GM12873 (cell line): ENCODE results near the gene NMT1.
A peak's percentile ranks its signal among the peaks of the same experiment; 100 is the strongest.

ENCODE experiments used
- TF ChIP-seq, protein P1 (sequence below): IDR thresholded peaks from 2 replicates; pipeline ENCODE4 v1.5.1; 2012; ENCODE audit warnings: low read depth, mild to moderate bottlenecking, moderate library complexity, low read length, control low read depth; ENCODE audit not compliant: insufficient read depth; ENCODE audit errors: missing control alignments

NMT1 gene

DNA sequence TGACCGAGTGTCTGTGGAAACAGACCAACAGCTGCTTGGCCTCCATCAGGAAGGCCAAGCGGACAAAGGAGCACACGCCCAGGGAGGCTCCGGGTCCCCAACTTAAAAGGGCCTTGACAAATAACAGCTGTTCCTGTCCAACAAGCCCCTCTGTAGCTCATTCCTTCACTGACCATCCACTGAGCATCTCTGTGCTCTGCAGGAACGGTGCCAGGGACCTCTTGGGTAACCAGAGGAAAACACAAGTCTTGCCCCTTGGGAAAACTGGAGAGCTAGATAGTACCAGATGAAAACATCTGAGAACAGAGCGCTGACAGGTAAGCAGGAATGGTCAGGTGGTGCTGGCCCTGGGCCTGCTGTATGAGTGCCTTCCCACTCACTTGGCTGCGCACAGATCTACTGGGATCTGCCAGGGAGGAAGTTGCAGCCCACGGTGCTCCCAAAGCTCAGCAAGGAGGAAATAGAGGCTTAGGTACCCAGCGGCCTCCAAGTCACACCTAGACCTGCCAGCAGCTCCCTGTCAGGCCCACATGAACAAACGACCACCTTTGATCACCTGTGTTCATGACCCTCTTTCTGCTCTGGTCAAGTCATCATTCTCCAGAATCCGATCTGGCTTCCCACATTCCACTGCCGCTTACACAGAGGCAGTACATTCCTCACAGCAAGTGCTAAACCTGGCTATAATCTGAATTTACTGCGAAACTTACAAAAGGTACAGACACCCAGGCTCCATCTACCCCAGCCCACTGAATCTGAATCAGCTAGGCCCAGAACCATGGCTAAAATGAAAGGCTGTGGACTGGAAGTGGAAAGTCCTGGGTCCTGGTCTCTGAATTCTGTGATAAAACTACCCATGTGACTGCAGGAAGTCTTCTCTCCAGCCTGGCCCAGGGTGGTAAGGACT, 22.1 kb upstream of the NMT1 start:
- TF ChIP-seq, protein P1, sequence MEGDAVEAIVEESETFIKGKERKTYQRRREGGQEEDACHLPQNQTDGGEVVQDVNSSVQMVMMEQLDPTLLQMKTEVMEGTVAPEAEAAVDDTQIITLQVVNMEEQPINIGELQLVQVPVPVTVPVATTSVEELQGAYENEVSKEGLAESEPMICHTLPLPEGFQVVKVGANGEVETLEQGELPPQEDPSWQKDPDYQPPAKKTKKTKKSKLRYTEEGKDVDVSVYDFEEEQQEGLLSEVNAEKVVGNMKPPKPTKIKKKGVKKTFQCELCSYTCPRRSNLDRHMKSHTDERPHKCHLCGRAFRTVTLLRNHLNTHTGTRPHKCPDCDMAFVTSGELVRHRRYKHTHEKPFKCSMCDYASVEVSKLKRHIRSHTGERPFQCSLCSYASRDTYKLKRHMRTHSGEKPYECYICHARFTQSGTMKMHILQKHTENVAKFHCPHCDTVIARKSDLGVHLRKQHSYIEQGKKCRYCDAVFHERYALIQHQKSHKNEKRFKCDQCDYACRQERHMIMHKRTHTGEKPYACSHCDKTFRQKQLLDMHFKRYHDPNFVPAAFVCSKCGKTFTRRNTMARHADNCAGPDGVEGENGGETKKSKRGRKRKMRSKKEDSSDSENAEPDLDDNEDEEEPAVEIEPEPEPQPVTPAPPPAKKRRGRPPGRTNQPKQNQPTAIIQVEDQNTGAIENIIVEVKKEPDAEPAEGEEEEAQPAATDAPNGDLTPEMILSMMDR: no peak

GRCh38 chr17:45040459-45040858, 20.7 kb upstream of the NMT1 start:
- TF ChIP-seq, protein P1: no peak

- TF ChIP-seq, protein P1: no peak
These were observed 18.6 kb upstream of the NMT1 start for GRCh38 chr17:45042346-45043120.

DNA sequence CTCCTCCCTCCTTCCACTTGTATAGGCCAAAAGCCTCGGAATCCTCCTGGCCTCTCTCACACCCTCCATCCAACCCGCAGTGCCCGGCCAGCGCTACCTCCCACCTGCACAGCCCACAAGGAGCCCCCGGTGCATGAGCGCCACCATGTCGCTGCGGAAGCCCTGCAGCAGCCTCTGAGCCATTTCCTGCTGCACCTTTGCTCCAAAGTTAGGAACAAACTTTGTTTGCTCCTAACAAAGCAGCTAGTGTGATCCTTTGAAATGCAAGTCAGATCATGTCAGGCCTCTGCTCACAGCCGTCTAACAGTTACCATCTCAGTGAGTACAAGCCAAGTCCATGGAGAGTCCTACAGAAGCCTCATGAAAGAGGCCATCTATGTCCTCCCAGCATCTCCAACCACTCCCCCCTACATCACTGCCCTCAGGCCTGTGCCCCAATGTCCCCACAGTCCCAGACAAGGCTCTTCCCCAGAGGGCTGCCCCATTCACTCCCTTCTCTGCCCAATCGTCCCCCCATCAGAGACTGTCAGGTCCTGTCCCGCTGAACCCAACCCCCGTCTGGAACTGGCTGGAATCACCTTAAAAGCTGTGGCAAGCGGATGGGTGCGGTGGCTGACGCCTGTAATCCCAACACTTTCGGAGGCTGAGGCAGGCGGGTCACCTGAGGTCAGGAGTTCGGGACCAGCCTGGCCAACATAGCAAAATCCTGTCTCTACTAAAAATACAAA, 17.1 kb upstream of the NMT1 start:
- TF ChIP-seq, protein P1: no peak

- TF ChIP-seq, protein P1: no peak
These were observed 14.5 kb upstream of the NMT1 start for GRCh38 chr17:45046537-45047125.

GRCh38 chr17:45048795-45049563, 12.1 kb upstream of the NMT1 start:
- TF ChIP-seq, protein P1: peak; percentile 54
